ENCODE results near the gene MFAP4. TPM values are rescaled to one million over a fixed set of nuclear protein-coding genes. Genes with fewer than 3 reads are reported as not detected.

Gene MFAP4, protein sequence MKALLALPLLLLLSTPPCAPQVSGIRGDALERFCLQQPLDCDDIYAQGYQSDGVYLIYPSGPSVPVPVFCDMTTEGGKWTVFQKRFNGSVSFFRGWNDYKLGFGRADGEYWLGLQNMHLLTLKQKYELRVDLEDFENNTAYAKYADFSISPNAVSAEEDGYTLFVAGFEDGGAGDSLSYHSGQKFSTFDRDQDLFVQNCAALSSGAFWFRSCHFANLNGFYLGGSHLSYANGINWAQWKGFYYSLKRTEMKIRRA
- 126 TPM for total RNA-seq

DNA sequence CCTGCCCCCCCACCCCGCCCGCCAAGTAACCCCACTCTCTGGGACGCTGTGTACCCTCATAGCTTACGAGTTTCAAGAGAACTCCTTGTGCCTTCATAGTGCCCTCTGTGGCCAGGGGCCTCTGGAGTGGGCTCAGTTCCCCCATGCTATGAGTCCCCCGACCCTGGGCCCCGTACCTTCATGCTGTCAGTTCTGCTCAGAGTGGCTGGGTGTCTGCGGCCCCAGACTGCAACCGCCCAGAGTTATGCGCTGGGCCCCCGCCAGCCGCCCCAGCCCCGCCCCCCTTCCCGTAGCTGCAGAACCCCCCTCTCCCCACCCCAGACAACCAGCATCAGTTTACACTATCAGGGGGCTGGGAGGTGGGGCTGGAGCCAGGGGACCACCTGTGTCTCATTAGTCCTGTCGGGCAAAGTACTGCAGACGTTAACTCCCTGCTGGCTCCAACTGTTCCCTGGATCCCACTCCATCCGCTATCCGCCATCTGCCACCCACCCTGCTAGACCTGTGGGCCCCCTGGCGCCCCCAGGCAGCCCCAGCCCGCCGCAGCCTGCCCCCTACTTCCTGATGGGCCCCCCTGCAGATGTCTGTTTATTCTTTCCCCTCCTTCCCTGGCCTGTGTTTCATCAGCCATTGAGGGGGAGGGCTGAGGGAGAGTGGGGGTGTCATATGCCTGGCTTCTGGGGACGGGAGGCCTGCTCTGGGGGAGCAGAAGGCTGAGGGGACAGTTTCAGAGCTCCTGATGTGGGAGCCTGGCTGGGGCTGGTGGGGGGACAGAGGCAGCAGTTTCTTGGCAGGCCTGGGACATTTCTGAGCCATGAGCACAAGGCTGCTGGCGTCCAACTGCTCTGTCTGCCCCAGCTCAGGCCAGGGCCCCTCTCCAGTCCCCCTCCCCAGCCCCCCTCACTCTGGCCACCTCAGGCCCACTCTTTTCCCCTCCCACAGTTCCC is at the start of gene MFAP4:
TSS of gene MFAP4 (minus strand) at position 217 of the 947 bp plus-strand sequence. CDS start at position 182, 35 bp downstream.
- DNase-seq: peak; percentile 99

DNA sequence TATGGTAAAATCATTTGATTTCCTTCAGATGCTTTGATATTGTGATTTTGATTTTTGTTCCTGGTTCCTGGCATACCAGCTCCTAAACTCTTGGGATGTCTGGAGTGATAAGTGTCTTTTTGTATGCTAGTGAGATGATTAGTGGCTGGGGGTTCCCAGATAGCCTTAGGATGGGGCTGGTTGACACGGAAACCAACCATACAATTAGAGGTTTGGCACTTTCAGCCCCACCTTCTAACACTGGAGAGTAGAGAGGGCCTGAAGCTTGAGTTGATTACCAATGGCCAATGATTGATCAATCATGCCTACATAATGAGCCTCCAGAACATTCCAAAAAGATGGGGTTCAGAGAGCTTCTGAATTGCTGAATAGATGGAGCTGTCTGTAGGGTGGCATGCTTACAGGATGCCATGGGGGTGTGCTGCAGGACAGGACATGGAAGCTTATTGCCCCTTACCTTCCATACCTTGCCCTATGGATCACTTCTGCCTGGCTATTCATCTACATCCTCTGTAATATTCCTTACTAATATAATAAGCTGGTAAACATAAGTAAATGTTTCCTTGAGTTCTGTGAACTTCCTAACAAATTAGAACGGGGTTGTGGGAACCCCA is 46.8 kb upstream of the MFAP4 start:
- no peak for DNase-seq

DNA sequence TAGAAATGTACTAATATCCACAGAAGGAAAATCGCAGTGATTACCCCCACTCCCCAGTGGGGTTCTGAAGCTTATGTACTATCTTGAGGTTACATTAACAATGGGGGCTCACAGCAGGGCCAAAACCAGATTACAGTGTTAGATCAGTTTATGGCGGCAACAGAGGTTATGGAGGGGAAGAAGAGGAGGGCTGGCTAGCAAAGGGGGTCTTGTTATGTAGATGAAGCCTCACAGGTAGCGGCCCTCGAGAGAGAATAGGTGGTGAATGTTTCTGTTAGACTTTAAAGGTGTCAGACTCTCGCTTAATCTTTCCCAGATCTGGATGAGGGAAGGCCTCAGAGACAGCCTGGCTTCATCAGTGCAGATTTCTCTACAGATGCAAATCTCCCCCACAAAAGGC is 46.3 kb upstream of the MFAP4 start:
- no peak for DNase-seq

DNA sequence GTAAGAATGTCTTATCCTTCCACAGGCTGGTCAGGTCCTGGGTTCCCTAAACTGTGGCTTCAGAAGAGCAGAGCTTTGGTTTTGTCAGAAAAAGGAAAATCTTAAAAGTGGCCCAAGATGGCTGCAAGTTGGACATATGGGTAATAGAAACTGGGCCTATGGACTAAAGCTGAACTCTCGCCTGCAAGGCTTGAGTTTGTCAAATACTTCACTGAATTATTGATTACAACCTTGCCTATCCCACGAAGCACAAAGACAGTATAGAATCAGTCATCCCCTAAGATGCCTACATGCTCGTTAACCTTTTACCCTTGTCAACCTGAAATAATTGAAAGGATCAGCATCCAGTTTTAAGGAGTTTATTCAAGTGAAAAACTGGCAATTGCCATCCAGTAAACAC is 44.7 kb upstream of the MFAP4 start:
- DNase-seq: no peak

DNA sequence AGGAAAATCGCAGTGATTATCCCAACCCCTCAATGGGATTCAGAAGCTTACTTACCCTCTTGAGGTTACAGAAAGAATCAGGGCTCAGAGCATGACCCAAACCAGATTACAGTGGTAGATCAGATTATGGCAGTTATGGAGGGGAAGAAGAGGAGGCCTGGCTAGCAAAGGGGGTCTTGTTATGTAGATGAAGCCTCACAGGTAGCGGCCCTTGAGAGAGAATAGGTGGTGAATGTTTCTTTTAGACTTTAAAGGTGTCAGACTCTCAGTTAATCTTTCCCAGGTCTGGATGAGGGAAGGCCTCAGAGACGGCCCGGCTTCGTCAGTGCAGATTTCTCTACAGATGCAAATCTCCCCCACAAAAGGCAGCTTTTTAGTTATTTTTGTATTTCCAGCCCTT is 39.6 kb upstream of the MFAP4 start:
- DNase-seq: no peak

DNA sequence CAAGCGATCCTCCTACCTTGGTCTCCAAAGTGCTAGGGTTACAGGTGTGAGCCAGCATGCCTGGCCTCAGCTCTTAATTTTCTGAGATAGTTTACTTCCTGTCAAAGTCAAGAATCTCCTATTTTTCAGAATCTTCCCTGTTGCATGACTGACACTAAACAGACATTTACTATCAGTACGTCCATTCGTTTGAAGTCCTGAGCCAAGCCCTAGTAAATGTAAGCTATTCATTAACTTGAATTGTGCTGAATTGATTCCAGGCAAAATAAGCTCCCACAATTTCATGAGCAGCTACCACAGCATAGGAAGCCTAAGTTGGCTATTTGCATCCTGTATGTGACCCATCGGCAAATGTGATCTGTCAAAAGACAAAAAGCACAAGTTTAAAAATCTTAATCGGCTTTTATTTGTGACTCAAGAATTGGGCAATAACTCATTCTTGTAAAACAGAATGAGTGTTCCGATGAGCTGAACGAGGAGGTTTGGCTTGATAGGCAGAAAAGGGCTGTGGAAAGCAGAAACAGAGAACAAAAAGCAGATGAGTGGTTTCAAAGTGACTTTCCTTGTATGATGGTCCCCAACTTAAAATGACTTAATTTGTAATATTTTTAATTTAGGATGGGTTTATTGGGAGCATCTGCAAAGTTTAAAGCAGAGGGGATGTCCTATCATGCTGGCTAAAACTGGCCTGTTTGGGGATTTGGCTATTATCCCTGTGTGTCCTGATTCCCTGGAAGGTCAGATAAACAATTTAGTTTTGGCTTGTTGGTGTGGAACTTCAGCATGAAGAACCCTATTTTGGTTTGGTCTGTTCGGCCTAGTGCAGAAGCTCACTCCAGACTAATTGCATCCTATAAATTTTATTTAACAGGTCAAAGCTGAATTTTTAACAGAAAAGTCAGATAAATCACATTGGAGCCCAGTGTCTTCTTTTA is 38.2 kb upstream of the MFAP4 start:
- no peak for DNase-seq

DNA sequence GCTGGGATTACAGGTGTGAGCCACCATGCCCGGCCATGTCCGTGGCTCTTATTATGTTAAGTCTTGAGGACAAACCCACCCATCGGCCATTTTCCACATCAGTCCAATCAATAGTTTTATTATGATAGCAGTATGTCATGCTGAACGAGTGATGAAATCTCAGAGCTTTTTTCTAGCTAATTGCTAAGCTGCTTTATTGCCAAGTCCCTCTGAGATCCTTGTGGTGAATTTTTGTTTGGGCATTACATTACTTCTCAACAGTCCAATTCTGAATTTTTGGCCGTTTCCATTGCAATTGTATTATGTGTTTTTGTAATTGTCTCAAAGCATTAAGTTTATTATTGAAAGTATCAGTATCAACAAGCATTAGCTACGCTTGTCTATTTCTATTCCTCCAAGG is 34.9 kb upstream of the MFAP4 start:
- DNase-seq: no peak

DNA sequence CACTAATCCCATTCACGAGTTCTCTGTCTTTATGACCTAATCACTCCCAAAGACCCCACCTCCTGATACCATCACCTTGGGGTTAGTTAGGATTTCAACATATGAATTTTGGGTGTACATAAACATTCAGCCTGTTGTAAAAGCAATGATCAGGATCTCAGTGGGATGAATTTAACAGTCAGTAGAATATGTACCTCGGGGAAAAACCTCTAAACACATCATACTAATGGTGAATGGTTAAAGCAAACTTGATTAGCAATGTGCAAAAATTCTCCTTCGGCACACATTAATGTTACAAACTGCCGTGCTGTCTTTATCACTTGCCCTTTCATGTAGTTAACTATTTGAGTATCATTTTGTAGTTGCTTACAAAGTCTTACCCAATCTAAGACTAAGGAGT is 34.2 kb upstream of the MFAP4 start:
- no peak for DNase-seq

DNA sequence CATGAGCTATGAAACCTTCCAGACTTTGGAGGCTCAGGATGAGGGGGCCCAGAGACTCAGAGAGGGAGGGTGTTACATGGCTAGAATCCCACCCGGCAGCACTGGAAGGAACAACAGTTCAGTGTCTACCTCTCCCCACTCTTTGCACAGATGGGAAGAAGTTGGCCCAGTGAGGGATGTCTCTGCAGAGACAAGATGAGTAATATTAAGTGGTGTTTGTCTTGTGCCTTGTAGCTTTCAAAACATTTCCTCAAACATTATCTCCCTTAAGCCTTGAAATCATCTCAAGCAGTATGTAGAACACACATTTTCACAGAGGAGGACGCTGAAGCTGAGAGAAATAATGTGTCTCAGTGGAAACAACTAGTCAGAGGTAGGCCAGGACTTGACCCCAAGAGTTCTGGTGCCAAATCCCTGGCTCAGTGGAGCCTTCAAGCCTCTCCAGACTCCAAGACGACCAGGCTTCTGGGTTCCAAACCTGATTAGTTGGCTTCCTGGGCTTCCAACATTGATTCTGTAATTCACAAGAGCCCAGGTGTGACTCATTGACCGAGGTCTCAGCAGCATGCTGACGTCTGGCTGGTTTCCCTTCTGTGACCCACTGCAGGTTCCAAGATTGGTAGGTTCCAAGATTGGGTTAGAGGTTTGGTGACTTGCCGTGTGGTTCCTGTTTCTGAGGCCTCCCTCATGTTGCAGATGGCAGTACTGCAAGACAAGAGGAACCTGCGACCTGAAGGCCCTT is 31.4 kb upstream of the MFAP4 start:
- peak; percentile 94 for DNase-seq

DNA sequence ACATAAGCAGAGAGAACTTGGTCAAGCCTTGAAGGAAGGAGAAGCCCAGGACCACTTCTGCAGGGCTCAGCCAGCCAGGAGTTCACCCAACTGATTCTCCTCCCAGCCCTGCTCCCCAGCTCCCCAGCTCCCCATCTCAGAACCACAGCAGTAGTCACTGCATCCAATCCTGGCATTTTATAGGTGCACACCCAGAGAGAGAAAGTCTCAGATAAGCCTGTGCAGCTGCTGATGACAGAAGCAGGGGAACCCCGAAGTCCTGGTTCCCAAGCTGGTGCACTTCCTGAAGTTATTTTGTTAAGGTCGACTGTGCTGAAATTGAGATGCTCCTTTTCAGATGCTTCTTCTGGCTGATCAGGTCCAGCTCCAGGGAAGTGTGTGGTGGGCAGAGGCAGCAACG is 30.6 kb upstream of the MFAP4 start:
- no peak for DNase-seq

DNA sequence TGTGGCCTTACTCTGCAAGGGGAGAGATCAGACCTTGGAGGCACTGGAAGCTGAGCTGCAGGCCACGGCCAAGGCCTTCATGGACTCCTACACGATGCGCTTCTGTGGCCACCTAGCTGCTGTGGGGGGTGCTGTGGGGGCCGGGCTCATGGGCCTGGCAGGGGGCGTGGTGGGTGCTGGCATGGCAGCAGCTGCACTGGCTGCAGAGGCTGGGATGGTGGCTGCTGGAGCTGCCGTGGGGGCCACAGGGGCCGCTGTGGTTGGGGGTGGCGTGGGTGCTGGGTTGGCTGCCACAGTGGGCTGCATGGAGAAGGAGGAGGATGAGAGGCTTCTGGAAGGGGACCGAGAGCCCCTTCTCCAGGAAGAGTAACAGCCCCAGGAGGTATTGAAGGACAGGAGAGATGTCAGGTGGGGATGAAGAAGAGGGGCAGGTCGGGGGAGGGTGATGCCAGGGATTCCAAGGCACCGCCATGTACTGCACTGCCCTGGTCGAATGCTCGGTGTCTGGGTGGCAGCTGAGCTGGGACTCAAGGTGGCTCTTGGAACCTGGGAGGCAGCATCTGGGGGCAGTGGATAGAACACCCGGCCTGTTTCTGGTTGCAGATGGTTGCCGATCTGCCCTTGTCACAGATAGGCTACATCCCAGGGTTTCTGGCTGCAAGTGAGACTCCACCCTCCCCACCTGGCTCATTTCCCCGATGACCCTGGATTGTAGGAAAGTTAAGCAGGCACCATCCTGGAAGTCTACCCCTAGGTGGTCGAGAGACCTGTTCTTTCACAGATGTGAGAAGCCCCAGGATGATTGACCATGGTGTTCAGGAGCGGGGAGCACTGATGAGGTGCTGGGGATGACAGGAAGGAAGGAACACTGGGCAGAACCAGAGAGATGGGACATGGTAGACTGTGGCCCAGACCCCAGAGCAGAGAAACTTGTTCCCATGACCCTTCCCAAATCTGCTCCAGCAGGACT is 29.1 kb upstream of the MFAP4 start:
- DNase-seq: no peak

DNA sequence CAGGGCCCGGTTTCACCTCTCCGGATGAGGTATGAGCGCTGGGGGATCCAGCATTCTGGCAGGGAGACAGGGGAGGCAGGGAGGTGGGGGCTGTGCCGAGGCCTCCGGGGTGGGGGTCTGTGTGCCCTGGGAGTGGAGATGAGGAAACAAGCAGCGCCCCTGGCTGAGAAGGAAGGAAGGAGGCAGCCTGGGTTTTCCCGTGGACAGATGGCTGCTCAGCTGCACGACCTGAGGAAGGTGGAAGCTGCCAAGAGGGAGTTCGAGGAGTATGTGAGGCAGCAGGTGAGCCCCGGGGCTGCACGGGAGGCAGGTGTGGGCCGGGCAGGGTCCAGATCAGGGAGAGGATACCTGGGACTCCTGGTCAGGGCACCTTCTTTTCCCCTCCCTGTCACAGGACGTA is 28.3 kb upstream of the MFAP4 start:
- no peak for DNase-seq

DNA sequence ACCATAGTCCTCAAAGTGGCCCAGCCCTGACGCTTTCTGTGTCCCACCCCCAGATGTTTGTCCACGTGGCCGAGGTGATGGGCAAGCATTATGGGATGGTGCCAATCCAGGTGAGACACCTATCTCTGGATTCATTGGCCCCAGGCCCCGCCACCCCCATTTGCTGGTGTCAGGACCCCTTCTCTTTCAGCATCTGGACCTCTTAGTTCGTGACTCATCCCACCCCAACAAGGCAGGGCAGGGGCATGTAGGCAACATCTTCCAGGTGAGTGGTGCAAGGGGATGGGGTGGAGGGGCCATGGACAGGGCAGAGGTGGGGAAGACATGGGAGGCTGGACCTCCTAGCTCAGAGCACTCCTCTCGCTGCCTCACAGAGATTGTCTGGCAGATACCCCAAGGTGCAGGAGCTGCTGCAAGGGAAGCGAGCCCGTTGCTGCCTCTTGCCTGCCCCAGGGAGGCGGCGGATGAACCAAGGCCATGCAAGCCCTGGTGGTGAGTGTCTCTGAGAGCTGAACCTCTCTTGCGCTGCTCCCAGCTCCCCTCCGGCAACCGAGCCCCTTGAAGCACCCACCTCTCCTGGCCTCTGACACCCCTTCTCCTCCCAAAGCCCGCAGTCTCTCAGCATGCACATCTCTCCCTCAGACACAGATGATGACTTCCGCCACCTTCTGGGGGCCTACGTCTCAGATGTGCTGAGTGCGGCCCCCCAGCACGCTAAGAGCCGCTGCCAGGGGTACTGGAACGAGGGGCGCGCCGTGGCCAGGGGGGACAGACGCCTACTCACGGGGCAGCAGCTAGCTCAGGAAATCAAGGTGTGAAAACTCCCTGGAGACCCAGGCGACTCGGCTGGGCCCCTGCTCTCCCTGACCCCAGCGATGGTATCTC is 27.6 kb upstream of the MFAP4 start:
- DNase-seq: no peak

DNA sequence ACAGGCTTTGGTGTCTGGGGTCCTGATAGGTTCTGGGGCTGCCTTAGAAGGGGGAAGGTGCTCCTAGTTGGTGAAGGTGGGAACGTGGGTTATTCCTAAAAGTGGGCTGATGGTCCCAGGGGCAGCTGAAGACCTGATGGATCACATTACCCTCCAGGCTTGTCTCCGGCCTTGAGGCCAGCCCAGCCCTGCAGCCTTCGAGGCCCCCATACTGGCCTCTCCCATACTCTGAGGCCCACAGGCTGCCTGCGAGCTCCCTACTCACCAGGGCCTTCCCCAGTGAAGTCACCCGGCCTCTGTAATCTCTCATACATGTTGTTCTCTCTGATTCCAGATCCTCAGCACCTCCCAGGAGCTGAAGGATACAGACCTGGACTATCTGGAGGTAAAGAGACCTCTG is 26.8 kb upstream of the MFAP4 start:
- DNase-seq: no peak

DNA sequence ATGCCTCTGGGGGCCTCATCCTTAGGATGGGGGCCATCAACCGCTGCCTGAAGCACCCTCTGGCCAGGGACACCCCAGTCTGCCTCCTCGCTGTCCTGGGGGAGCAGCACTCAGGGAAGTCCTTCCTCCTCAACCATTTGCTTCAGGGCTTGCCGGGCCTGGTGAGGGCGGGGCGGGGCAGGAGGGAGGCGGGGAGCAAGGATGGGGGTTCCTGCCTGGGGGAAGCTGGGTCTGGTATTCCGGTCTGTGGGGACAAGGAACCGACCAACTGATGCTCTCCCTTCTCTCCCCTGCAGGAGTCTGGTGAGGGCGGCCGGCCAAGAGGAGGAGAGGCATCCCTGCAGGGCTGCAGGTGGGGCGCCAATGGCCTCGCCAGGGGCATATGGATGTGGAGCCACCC is 26.0 kb upstream of the MFAP4 start:
- no peak for DNase-seq

DNA sequence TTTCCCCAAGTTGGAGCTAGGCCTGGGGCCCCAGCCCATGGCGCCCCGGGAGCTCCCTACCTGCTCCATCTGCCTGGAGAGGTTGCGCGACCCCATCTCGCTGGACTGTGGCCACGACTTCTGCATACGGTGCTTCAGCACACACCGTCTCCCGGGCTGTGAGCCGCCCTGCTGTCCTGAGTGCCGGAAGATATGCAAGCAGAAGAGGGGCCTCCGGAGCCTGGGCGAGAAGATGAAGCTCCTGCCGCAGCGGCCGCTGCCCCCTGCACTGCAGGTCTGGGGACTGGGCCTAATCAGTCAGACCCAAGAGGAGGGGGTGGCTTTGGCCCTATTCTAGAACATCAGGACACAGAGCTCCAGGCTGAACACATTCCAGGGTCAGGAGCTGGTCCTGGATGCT is 25.5 kb upstream of the MFAP4 start:
- no peak for DNase-seq

DNA sequence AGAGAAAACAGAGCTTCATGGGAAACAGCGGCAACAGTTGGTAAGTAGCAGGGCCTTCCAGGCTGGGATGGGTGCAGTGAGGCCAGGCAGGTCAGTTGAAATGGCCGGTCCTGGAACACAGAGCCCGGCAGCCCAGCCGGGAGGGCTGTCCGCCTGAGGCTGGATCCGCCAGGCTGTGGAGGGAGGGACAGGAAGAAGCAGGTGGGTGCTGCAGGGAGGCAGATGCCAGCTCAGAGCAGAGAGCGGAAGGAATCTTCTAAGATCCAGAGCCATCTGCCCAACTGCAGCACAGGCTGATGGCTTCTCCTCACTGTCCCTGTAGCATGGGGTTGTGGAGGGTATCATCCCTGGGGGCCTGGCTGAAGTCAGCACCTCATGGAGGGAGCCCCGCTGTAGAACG is 24.6 kb upstream of the MFAP4 start:
- no peak for DNase-seq

DNA sequence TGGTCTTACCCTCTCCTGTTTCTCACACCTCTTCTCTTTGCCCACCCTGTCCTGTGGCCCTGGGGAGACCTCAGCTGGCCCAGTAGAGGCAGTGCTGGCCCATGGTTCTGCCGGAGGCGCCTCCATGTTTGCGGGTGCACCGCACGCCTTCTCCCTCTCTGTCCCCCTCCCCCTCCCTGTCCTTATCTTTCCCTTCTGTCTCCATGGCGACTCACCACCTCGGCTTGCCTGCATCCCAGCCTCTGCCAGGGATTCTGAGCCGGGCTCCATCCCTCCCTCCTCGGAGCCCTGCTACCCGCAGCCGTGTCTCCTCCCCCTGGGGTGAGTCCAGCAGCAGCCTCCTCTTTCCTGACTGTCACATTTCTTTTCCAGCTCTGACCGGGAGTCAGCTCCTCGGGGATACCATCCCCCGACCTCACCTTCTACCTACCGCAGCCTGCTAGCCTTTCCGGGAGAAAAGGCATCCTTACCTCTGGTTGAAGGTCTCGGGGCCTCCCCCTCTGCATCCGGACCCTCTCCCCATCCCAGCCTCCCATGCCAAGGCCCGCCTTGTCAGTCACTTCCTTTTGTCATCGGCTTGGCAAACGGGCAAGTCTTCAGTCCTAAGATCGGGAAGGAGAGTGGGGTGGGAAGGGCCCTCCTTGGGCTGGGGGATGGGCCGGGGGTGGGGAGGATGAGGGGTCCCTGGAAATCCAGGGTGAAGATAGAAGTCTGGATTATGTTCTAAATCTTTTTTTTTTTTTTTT is 24.1 kb upstream of the MFAP4 start, which contains the start of gene RNF112:
TSS of gene RNF112 (plus strand) at position 358 of the 746 bp plus-strand sequence. CDS start at position 535, 177 bp downstream.
- no peak for DNase-seq

All from skin of body (tissue), 2 donors.